HK-2 (cell line): ENCODE data around the gene AHRR.
"Not testable (repeated sequence)": the region's sequence is repeated elsewhere in the genome, so short reads cannot be mapped to it uniquely, and the experiment has no call there.

Source experiments
- DNase-seq: peaks from one replicate; pipeline ENCODE4 v3.0.0-alpha.2; 2018; ENCODE audit not compliant: unreplicated experiment

The AHRR gene

GRCh38 chr5:378301-378891 lies 56.9 kb downstream of the AHRR start:
- DNase-seq: no peak

GRCh38 chr5:378976-379742 lies 57.6 kb downstream of the AHRR start:
- no peak for DNase-seq

GRCh38 chr5:380701-381309 lies 59.3 kb downstream of the AHRR start:
- DNase-seq: no peak

- no peak for DNase-seq
Observed at GRCh38 chr5:383066-383465, 61.6 kb downstream of the AHRR start.

- DNase-seq: no peak
Observed at GRCh38 chr5:383621-384020, 62.1 kb downstream of the AHRR start.

GRCh38 chr5:384576-384975 lies 63.1 kb downstream of the AHRR start:
- not testable (repeated sequence) for DNase-seq

GRCh38 chr5:385321-385720 lies 63.8 kb downstream of the AHRR start:
- DNase-seq: no peak

GRCh38 chr5:386432-387341 lies 65.2 kb downstream of the AHRR start:
- DNase-seq: no peak

GRCh38 chr5:387491-388265 lies 66.2 kb downstream of the AHRR start:
- no peak for DNase-seq

GRCh38 chr5:388266-389196 lies 67.0 kb downstream of the AHRR start:
- no peak for DNase-seq

- DNase-seq: no peak
Observed at GRCh38 chr5:389197-389821, 67.8 kb downstream of the AHRR start.

GRCh38 chr5:389891-390622 lies 68.5 kb downstream of the AHRR start:
- no peak for DNase-seq

GRCh38 chr5:390623-391491 lies 69.3 kb downstream of the AHRR start:
- no peak for DNase-seq

- peak; percentile 52 for DNase-seq
Observed at GRCh38 chr5:392431-392988, 71.0 kb downstream of the AHRR start.

- DNase-seq: no peak
Observed at GRCh38 chr5:393846-394275, 72.3 kb downstream of the AHRR start.

GRCh38 chr5:394671-395155 lies 73.2 kb downstream of the AHRR start:
- no peak for DNase-seq

GRCh38 chr5:395156-395920 lies 73.8 kb downstream of the AHRR start:
- peak; percentile 57 for DNase-seq
